Lung (tissue), 12 donors: ENCODE measurements around the gene ZFYVE21. TPM values are rescaled to one million over a fixed set of nuclear protein-coding genes. Genes with fewer than 3 reads are reported as not detected.
A peak's percentile ranks its signal among the peaks of the same experiment; 100 is the strongest.

ENCODE experiments used
- ATAC-seq: fragments of 200-7000 bp; cut with Tn5 transposase; one replicate; pipeline ENCODE4 v1.9.1; 2020; ENCODE audit warnings: moderate number of reproducible peaks; ENCODE audit not compliant: insufficient read depth, low FRiP score
- DNase-seq, 3 donors: peaks; one replicate each; pipeline ENCODE4 v3.0.0-alpha.2; 2013 to 2017
- H3K27ac ChIP-seq, 2 donors: one replicate each; pipeline ENCODE4 v1.5.1; 2013; ENCODE audit warnings: mild to moderate bottlenecking in 2 of 2, moderate library complexity in 2 of 2, control low read depth in 1 of 2, inconsistent platforms in 1 of 2, low read depth in 1 of 2, low read length in 1 of 2
- H3K27me3 ChIP-seq, 3 donors: one replicate each; pipeline ENCODE4 v1.5.1; 2013; ENCODE audit warnings: low read length in 2 of 3; ENCODE audit not compliant: control insufficient read depth in 3 of 3, insufficient read depth in 3 of 3
- H3K36me3 ChIP-seq, 4 donors: one replicate each; pipeline ENCODE4 v1.5.1; 2013; ENCODE audit warnings: low read length in 4 of 4, mild to moderate bottlenecking in 1 of 4, moderate library complexity in 1 of 4; ENCODE audit not compliant: control insufficient read depth in 4 of 4, insufficient read depth in 4 of 4
- H3K4me1 ChIP-seq, 5 donors: one replicate each; pipeline ENCODE4 v1.5.1; 2013; ENCODE audit warnings: low read length in 5 of 5, mild to moderate bottlenecking in 2 of 5, moderate library complexity in 1 of 5; ENCODE audit not compliant: control insufficient read depth in 5 of 5, insufficient read depth in 5 of 5
- H3K4me3 ChIP-seq: one replicate; pipeline ENCODE4 v1.5.1; 2013; ENCODE audit warnings: mild to moderate bottlenecking, control low read depth, moderate library complexity
- H3K9ac ChIP-seq, 2 donors: one replicate each; pipeline ENCODE4 v1.5.1; 2013; ENCODE audit warnings: low read length in 2 of 2, control low read depth in 1 of 2; ENCODE audit not compliant: insufficient read depth in 1 of 2
- H3K9me3 ChIP-seq, 4 donors: one replicate each; pipeline ENCODE4 v1.5.1; 2013; ENCODE audit warnings: low read length in 3 of 4, mild to moderate bottlenecking in 1 of 4, moderate library complexity in 1 of 4; ENCODE audit not compliant: control insufficient read depth in 4 of 4, insufficient read depth in 3 of 4
- WGBS, 2 donors: extraction: QIAGEN DNeasy Blood & Tissue Kit; methylation state at CpG; one replicate each; pipeline ENCODE4 v1.1.7; 2013; 5-methylcytosine and 5-hydroxymethylcytosine counted together
- polyA plus RNA-seq, 2 donors: library from polyadenylated mRNA; stranded (reverse); fragments of 200-250 nt; gene quantifications; one replicate each; pipeline ENCODE4 v1.2.1, GENCODE V29; 2013
- total RNA-seq, 2 donors: library from RNA; depleted of rRNA in 1 of 2; stranded (reverse); fragments of >200 nt in 1 of 2; gene quantifications; one replicate each; pipeline ENCODE4 v1.2.1, GENCODE V29; 2014 to 2021
- TF ChIP-seq, protein P1 (sequence below): IDR thresholded peaks from 2 replicates; pipeline ENCODE4 v1.5.1; 2012; ENCODE audit warnings: mild to moderate bottlenecking; ENCODE audit errors: control extremely low read depth, extremely low read depth
- donor health status: control.
- donor health status: control.
- donor health status: Bipolar disorder and iron deficiency.
- donor health status: healthy.
- donor health status: DM: yes; HTN: yes; CAD: no.

ZFYVE21 gene
- total and polyA plus RNA-seq, 4 donors, result 39.4 to 68.3 (median 47.5) TPM

DNA sequence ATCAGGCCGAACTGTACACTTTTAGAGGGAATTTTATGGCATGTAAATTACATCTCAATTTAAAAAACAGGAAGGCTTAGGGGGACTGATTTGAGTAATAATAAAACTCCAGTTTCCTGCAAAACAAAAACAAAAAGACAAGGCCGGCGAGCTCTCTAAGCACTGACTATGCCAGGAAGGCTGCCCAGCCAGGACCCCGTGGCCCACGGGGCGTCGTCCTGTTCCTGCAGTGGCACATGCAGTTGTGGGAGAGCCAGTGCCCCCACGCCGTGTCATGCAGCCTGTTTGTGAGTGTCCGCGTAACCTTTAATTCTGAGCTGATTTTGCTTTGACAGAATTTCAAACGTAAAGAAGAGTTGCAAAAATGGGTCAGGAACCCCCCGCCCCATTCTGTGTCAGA, 10.9 kb upstream of the ZFYVE21 start:
- peak overlapping the region in 1 of 2 donors; percentile 9 for H3K9ac ChIP-seq
- DNase-seq (no peak), ATAC-seq (no peak)
- H3K4me3 ChIP-seq, result no peak overlapping the region
- TF ChIP-seq, protein P1, sequence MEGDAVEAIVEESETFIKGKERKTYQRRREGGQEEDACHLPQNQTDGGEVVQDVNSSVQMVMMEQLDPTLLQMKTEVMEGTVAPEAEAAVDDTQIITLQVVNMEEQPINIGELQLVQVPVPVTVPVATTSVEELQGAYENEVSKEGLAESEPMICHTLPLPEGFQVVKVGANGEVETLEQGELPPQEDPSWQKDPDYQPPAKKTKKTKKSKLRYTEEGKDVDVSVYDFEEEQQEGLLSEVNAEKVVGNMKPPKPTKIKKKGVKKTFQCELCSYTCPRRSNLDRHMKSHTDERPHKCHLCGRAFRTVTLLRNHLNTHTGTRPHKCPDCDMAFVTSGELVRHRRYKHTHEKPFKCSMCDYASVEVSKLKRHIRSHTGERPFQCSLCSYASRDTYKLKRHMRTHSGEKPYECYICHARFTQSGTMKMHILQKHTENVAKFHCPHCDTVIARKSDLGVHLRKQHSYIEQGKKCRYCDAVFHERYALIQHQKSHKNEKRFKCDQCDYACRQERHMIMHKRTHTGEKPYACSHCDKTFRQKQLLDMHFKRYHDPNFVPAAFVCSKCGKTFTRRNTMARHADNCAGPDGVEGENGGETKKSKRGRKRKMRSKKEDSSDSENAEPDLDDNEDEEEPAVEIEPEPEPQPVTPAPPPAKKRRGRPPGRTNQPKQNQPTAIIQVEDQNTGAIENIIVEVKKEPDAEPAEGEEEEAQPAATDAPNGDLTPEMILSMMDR, result no peak
- H3K27me3 ChIP-seq, result no peaks in the 10 kb centered on the region
- H3K27ac ChIP-seq, result peak overlapping the region in 1 of 2 donors; percentile 91
- no peaks in the 10 kb centered on the region for H3K9me3 ChIP-seq
- WGBS, 2 donors, result 44 to 52% methylated on average over 13 of the region's 13 CpGs
- peaks cover 0 to 7% (median 3%) of the 10 kb centered on the region in 5 donors for H3K4me1 ChIP-seq
- peaks cover 2 to 53% (median 25%) of the 10 kb centered on the region in 4 donors for H3K36me3 ChIP-seq

DNA sequence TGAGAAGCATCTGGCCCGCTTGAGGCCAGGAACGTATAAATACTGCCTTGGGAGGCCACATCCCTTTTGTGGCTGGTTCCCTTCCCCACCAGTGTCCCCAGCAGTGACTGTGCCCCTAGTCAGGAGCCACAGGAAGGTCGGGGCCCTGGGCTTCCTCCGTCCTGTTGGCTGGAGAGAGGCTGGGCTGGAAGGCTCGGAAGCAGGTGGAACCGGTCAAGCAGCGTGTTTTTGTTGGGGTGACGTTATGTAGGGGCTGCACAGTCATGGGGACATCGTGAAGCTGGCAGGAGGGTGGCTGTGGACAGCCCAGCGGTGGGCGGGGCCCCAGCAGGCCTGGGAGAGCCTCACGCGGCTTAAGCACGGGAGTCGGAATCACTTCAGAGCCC, 10.5 kb upstream of the ZFYVE21 start:
- TF ChIP-seq, protein P1, result no peak
- peak overlapping the region in 1 of 2 donors; percentile 91 for H3K27ac ChIP-seq
- ATAC-seq (peak; percentile 65), DNase-seq (peak; percentile 77 to 85 (median 81))
- WGBS, 2 donors, result 21 to 29% methylated on average over 15 of the region's 15 CpGs
- no peaks in the 10 kb centered on the region for H3K27me3 ChIP-seq
- H3K4me3 ChIP-seq, result no peak overlapping the region
- H3K36me3 ChIP-seq, result peaks cover 2 to 50% (median 24%) of the 10 kb centered on the region in 4 donors
- peaks cover 0 to 7% (median 3%) of the 10 kb centered on the region in 5 donors for H3K4me1 ChIP-seq
- no peaks in the 10 kb centered on the region for H3K9me3 ChIP-seq
- H3K9ac ChIP-seq, result peak overlapping the region in 1 of 2 donors; percentile 9

GRCh38 chr14:103705504-103706284, 9.9 kb upstream of the ZFYVE21 start:
- peak overlapping the region in 1 of 2 donors; percentile 91 for H3K27ac ChIP-seq
- H3K4me1 ChIP-seq, result peaks cover 0 to 7% (median 3%) of the 10 kb centered on the region in 5 donors

More at GRCh38 chr14:103705504-103706284, 9.9 kb upstream of the ZFYVE21 start:
- no peaks in the 10 kb centered on the region for H3K27me3 ChIP-seq
- no peak overlapping the region for H3K4me3 ChIP-seq
- H3K36me3 ChIP-seq, result peaks cover 2 to 45% (median 21%) of the 10 kb centered on the region in 4 donors
- TF ChIP-seq, protein P1, result no peak
- H3K9me3 ChIP-seq, result no peaks in the 10 kb centered on the region
- WGBS, 2 donors, result 54 to 68% methylated on average over 26 to 28 of the region's 28 CpGs
- DNase-seq (no peak), ATAC-seq (peak; percentile 1)
- H3K9ac ChIP-seq, result peak overlapping the region in 1 of 2 donors; percentile 9
